MCF 10A (cell line): ENCODE results near the gene GLRX5. TPM values are rescaled to one million over a fixed set of nuclear protein-coding genes. Genes with fewer than 3 reads are reported as not detected.
A peak's percentile ranks its signal among the peaks of the same experiment; 100 is the strongest.

Experiments
- BruUV-seq: library from RNA; stranded (reverse); fragments of 400-500 nt; replicated peaks from 2 replicates; lab custom pipeline; 2021; lab: Mats Ljungman, UMichigan
- CTCF ChIA-PET: fragments of 300-600 bp; sonication (Branson Sonifier 250); formaldehyde crosslinking; extraction: SDS; loops from one replicate; lab custom pipeline; 2021; ENCODE audit warnings: antibody characterized with exemption, inconsistent platforms; lab: Yijun Ruan, JAX
- POLR2A ChIA-PET: fragments of 300-600, 350-650 bp; sonication (Branson Sonifier 250); formaldehyde crosslinking; extraction: SDS; loops from one replicate; lab custom pipeline; 2020; ENCODE audit warnings: antibody characterized with exemption, inconsistent platforms; lab: Yijun Ruan, JAX
- DNase-seq: peaks from one replicate; pipeline ENCODE4 v3.0.0-alpha.2; 2018; ENCODE audit not compliant: unreplicated experiment
- H3K27ac Mint-ChIP-seq: one replicate; pipeline ENCODE4 v1.8.0; 2022; ENCODE audit warnings: mild to moderate bottlenecking, low read depth, mixed read lengths; ENCODE audit not compliant: unreplicated experiment
- H3K27me3 Mint-ChIP-seq: one replicate; pipeline ENCODE4 v1.8.0; 2022; ENCODE audit warnings: mixed read lengths; ENCODE audit not compliant: insufficient read depth, unreplicated experiment
- H3K36me3 Mint-ChIP-seq: one replicate; pipeline ENCODE4 v1.8.0; 2022; ENCODE audit warnings: mild to moderate bottlenecking, moderate library complexity, mixed read lengths; ENCODE audit not compliant: insufficient read depth, unreplicated experiment
- H3K4me1 Mint-ChIP-seq: one replicate; pipeline ENCODE4 v1.8.0; 2022; ENCODE audit warnings: mixed read lengths; ENCODE audit not compliant: insufficient read depth, unreplicated experiment
- H3K4me3 Mint-ChIP-seq: one replicate; pipeline ENCODE4 v1.8.0; 2022; ENCODE audit warnings: mild to moderate bottlenecking, moderate library complexity, mixed read lengths; ENCODE audit not compliant: unreplicated experiment
- H3K9me3 Mint-ChIP-seq: one replicate; pipeline ENCODE4 v1.8.0; 2022; ENCODE audit warnings: mixed read lengths; ENCODE audit not compliant: unreplicated experiment
- intact Hi-C: fragments of 100-400 bp; cut with micrococcal nuclease; formaldehyde crosslinking; loops from 2 replicates; pipeline ENCODE4 v1.14.1; 2022
- total RNA-seq: library from RNA; stranded (reverse); gene quantifications from 2 replicates; pipeline ENCODE4 v1.2.3, GENCODE V29; 2022
- TF ChIP-seq, protein P1 (sequence below): fragments of 200-600 bp; IDR thresholded peaks from one replicate; pipeline ENCODE4 v1.8.0; 2022; ENCODE audit warnings: antibody characterized with exemption, mild to moderate bottlenecking; ENCODE audit not compliant: unreplicated experiment

GLRX5 gene
- total RNA-seq, 1 experiment from 2014 or later = 32.2 TPM

DNA sequence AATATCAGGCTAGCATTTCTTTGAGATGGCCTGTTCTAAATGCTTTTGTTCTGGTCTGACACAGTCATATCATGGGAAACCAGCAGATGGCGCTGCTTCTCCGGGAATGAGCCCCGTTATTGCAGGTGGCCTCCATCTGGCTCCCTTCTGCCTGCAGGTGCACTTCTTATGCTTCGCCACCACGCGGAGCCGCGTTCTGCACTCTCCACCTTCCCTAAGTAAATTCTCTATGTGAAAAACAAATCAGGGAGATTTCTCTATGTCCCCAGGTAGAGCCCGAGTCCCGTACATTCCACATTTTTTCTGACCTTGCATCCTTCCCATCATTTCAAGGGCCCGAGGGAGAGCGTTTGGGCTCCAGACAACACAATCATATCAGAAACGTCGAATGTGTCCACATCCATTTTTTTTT, 26.2 kb downstream of the GLRX5 start:
- Mint-ChIP-seq H3K4me3 (no peak overlapping the region), H3K27ac (no peak overlapping the region), H3K4me1 (no peaks in the 10 kb centered on the region), H3K36me3 (no peaks in the 10 kb centered on the region), H3K9me3 (no peaks in the 10 kb centered on the region), H3K27me3 (peaks cover 18% of the 10 kb centered on the region)
- CTCF ChIA-PET = interaction anchor here (0.6 to 7.6 kb wide), 22 partner anchors 10 to 1015 kb away, joined by 3 to 158 read pairs (median 4); no protein-coding TSS in a partner anchor
- DNase-seq = peak; percentile 88
- no TSS peak for BruUV-seq
- intact Hi-C loops = loop anchor here (1.0 to 10.0 kb wide), 6 partner anchors 48 to 714 kb away; no protein-coding TSS in a partner anchor
- TF ChIP-seq, protein P1, sequence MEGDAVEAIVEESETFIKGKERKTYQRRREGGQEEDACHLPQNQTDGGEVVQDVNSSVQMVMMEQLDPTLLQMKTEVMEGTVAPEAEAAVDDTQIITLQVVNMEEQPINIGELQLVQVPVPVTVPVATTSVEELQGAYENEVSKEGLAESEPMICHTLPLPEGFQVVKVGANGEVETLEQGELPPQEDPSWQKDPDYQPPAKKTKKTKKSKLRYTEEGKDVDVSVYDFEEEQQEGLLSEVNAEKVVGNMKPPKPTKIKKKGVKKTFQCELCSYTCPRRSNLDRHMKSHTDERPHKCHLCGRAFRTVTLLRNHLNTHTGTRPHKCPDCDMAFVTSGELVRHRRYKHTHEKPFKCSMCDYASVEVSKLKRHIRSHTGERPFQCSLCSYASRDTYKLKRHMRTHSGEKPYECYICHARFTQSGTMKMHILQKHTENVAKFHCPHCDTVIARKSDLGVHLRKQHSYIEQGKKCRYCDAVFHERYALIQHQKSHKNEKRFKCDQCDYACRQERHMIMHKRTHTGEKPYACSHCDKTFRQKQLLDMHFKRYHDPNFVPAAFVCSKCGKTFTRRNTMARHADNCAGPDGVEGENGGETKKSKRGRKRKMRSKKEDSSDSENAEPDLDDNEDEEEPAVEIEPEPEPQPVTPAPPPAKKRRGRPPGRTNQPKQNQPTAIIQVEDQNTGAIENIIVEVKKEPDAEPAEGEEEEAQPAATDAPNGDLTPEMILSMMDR = peak; percentile 96
- POLR2A ChIA-PET = interaction anchor here (1.0 kb wide), 1 partner anchor 433 kb away, joined by 6 read pairs; no protein-coding TSS in a partner anchor

DNA sequence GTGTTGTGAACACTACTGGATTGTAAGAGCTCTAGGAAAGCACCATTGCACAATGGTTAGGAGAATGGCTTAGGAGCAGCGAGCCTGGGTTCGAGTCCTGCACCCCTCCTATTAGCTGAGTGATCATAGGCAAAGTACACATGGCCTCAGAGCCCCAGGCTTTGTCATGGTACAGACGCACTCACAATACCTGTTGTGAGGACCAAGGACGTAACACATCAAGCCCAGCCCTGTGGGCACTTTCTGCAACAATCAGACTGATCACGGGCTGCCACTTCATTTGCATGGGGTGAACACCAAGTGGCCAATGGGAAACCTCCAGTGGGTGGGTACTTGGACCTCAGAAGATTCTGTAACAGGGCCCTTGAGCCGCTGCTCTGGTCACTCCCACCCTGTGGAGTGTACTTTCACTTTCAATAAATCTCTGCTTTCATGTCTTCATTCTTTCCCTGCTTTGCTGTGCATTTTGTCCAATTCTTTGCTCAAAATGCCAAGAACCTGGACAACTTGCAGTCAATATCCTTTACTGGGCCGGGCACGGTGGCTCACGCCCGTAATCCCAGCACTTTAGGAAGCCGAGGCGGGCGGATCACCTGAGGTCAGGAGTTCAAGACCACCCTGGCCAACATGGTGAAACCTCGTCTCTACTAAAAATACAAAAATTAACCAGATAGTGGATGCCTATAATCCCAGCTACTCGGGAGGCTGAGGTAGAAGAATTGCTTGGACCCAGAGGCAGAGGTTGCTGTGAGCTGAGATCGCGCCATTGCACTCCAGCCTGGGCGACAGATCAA, 28.2 kb downstream of the GLRX5 start:
- TF ChIP-seq, protein P1 = no peak
- peak; percentile 14 for DNase-seq
- Mint-ChIP-seq H3K4me3 (no peak overlapping the region), H3K27me3 (peaks cover 38% of the 10 kb centered on the region), H3K9me3 (no peaks in the 10 kb centered on the region), H3K4me1 (no peaks in the 10 kb centered on the region), H3K36me3 (no peaks in the 10 kb centered on the region), H3K27ac (no peak overlapping the region)
- POLR2A ChIA-PET = no interaction called here
- intact Hi-C loops = loop anchor here (10.0 kb wide), 1 partner anchor 712 kb away; no protein-coding TSS in a partner anchor
- CTCF ChIA-PET = interaction anchor here (0.6 to 7.6 kb wide), 11 partner anchors 16 to 436 kb away, joined by 3 to 158 read pairs (median 4); no protein-coding TSS in a partner anchor
- no TSS peak for BruUV-seq

DNA sequence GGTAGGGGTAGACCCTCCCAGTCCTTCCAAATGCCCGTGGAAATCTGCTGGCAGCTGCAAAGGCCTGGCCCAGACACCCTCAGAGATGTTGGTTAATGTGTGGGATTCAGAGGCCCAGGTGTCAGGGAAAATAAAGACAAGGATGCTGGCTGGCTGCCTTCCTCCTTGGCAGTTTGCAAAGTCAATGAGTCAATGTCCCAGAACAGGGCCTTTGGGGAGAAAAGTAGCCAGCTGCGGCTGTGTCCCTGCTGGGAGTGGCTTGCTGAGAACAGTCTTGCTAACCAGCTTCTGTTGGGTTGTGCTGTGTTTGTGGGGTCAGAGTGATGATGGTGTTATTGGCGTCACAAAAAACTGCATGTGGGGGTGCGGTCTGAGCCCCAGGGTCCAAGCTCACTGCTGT, 29.2 kb downstream of the GLRX5 start:
- TF ChIP-seq, protein P1 = no peak
- Mint-ChIP-seq H3K27me3 (peaks cover 48% of the 10 kb centered on the region), H3K9me3 (no peaks in the 10 kb centered on the region), H3K4me1 (no peaks in the 10 kb centered on the region), H3K27ac (no peak overlapping the region), H3K4me3 (no peak overlapping the region), H3K36me3 (no peaks in the 10 kb centered on the region)
- DNase-seq = peak; percentile 37
- intact Hi-C loops = loop anchor here (10.0 kb wide), 1 partner anchor 711 kb away; no protein-coding TSS in a partner anchor
- BruUV-seq = no TSS peak
- POLR2A ChIA-PET = no interaction called here
- CTCF ChIA-PET = interaction anchor here (0.7 to 7.6 kb wide), 2 partner anchors 14 to 429 kb away, joined by 3 to 158 read pairs; no protein-coding TSS in a partner anchor

DNA sequence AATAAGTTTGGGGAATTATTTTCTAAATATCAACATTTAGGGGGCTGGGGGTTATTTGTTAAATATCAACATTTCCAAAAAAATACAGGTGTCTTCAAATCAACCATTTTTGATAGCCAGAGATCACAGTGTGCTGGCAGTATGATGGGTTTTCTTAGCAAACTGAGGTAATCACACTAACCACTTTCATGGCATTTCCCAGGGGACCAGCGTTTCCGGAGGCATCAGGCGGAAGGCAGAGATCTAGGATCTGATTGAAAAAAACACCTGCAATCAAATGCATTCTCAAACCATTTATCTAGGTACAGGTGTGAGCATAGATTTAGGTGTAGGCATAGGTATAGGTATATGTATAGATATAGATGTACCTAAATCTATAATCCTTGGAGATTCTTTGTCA, 34.6 kb downstream of the GLRX5 start:
- Mint-ChIP-seq H3K27ac (no peak overlapping the region), H3K4me3 (no peak overlapping the region), H3K4me1 (no peaks in the 10 kb centered on the region), H3K36me3 (no peaks in the 10 kb centered on the region), H3K27me3 (peaks cover 68% of the 10 kb centered on the region), H3K9me3 (no peaks in the 10 kb centered on the region)
- DNase-seq = no peak
- intact Hi-C loops = loop anchor here (10.0 kb wide), 1 partner anchor 705 kb away; no protein-coding TSS in a partner anchor
- TF ChIP-seq, protein P1 = no peak
- ChIA-PET POLR2A (no interaction called here), CTCF (no interaction called here)
- no TSS peak for BruUV-seq
